Daoy (cell line): Measurements from ENCODE around the gene TOX4. TPM values are rescaled to one million over a fixed set of nuclear protein-coding genes. Genes with fewer than 3 reads are reported as not detected.
"Not testable (repeated sequence)": the region's sequence is repeated elsewhere in the genome, so short reads cannot be mapped to it uniquely, and the experiment has no call there.

Experiments
- DNase-seq: peaks from one replicate; pipeline ENCODE4 v3.0.0-alpha.2; 2015; ENCODE audit warnings: low read depth
- total RNA-seq: library from RNA; depleted of rRNA; stranded (reverse); fragments of >200 nt; shearing (Covaris generic); gene quantifications from 2 replicates; pipeline ENCODE4 v1.2.3, GENCODE V29; 2014; rRNA removed

TOX4 gene
- 19.2 and 25.5 TPM in 2 replicates for total RNA-seq

- DNase-seq, result peak; percentile 99
These were observed at the start of gene TOX4, which contains the start of gene RAB2B for GRCh38 chr14:21476925-21477681. Gene TOX4, plus strand, starts transcription at chr14:21477195. Its CDS starts 84 bp downstream, at chr14:21477279. Gene RAB2B, minus strand, starts transcription at chr14:21476959. Its CDS starts 87 bp downstream, at chr14:21476872.

GRCh38 chr14:21428930-21429329, 48.1 kb upstream of the TOX4 start:
- DNase-seq, result peak; percentile 10

GRCh38 chr14:21431126-21431525, 45.9 kb upstream of the TOX4 start:
- DNase-seq, result no peak

- no peak for DNase-seq
These were observed 40.4 kb upstream of the TOX4 start for GRCh38 chr14:21436567-21437062.

GRCh38 chr14:21437063-21437901, 39.7 kb upstream of the TOX4 start:
- peak; percentile 99 for DNase-seq

- DNase-seq, result no peak
These were observed 36.1 kb upstream of the TOX4 start for GRCh38 chr14:21440859-21441258.

GRCh38 chr14:21442657-21443056, 34.3 kb upstream of the TOX4 start:
- not testable (repeated sequence) for DNase-seq

GRCh38 chr14:21449899-21450216, 27.1 kb upstream of the TOX4 start:
- DNase-seq, result no peak

GRCh38 chr14:21454843-21455544, 22.0 kb upstream of the TOX4 start:
- DNase-seq, result no peak

GRCh38 chr14:21455592-21455911, 21.4 kb upstream of the TOX4 start:
- DNase-seq, result no peak

GRCh38 chr14:21455912-21456667, 20.9 kb upstream of the TOX4 start, which contains the start of gene CHD8:
Gene CHD8, minus strand, starts transcription at chr14:21456123. Its CDS starts 24,480 bp downstream, at chr14:21431643.
- DNase-seq, result peak; percentile 100

- DNase-seq, result no peak
These were observed 9.4 kb upstream of the TOX4 start for GRCh38 chr14:21467616-21468015.

GRCh38 chr14:21475767-21476522, 1.1 kb upstream of the TOX4 start:
- DNase-seq, result no peak

GRCh38 chr14:21476523-21476924, 471 bp upstream of the TOX4 start:
- DNase-seq, result peak; percentile 83

GRCh38 chr14:21486640-21487087, 9.7 kb downstream of the TOX4 start:
- DNase-seq, result no peak

GRCh38 chr14:21494902-21495762, 18.1 kb downstream of the TOX4 start:
- no peak for DNase-seq

GRCh38 chr14:21496453-21496852, 19.5 kb downstream of the TOX4 start:
- DNase-seq, result no peak

GRCh38 chr14:21498540-21499526, 21.8 kb downstream of the TOX4 start:
- DNase-seq, result peak; percentile 13
